K562 (cell line): ENCODE results near the gene SELENOO. TPM values are rescaled to one million over a fixed set of nuclear protein-coding genes. Genes with fewer than 3 reads are reported as not detected.

Experiments
- ATAC-seq: fragments of 200-7000 bp; cut with Tn5 transposase; 3 replicates; pipeline ENCODE4 v1.9.1; 2020; ENCODE audit warnings: moderate library complexity
- BruUV-seq: library from RNA; stranded (reverse); fragments of 400-500 nt; replicated peaks from 2 replicates; lab custom pipeline; 2021; lab: Mats Ljungman, UMichigan
- CTCF ChIA-PET: fragments of 300-600 bp; formaldehyde crosslinking; extraction: SDS; loops from one replicate; lab custom pipeline; 2021; ENCODE audit warnings: low intra/inter-chr PET ratio; lab: Yijun Ruan, JAX
- POLR2A ChIA-PET: fragments of 300-600, 350-650 bp; sonication (Branson Sonifier 250); formaldehyde crosslinking; extraction: SDS; loops from one replicate; lab custom pipeline; 2021; ENCODE audit warnings: antibody characterized with exemption, inconsistent platforms; lab: Yijun Ruan, JAX
- DNase-seq, 4 experiments: peaks; one replicate each; pipeline versions ENCODE4 v3.0.0 to v3.0.0-alpha.2; 2011 to 2018; ENCODE audit warnings: low spot score in 3 of 4, mixed read lengths in 3 of 4; ENCODE audit errors: extremely low read depth in 1 of 4
- FAIRE-seq: peaks from 2 replicates; lab custom pipeline; 2011; peaks lifted over from hg19 to GRCh38; lab: Jason Lieb, UNC
- H2AFZ ChIP-seq: 2 replicates; pipeline ENCODE4 v1.6.0; 2011; ENCODE audit warnings: low read depth, low read length, control low read depth, inconsistent platforms
- H3K27ac ChIP-seq: fragments of 200-600 bp; 3 replicates; pipeline ENCODE4 v1.8.0; 2011; ENCODE audit warnings: low read depth, mild to moderate bottlenecking, control low read depth, inconsistent platforms, low read length, moderate library complexity, mixed read lengths; ENCODE audit errors: extremely low read depth
- H3K27me3 ChIP-seq, 2 experiments: fragments of 300-600 bp in 1 of 2; 2 replicates in 1 of 2; 3 replicates in 1 of 2; pipeline versions ENCODE4 v1.6.0 to v1.8.0; 2011; ENCODE audit warnings: inconsistent platforms in 2 of 2, low read length in 2 of 2, mild to moderate bottlenecking in 1 of 2, mixed read lengths in 1 of 2, moderate library complexity in 1 of 2; ENCODE audit not compliant: control insufficient read depth in 2 of 2, insufficient read depth in 2 of 2
- H3K36me3 ChIP-seq: fragments of 300-600 bp; 3 replicates; pipeline ENCODE4 v1.8.0; 2011; ENCODE audit warnings: mild to moderate bottlenecking, low read length, inconsistent platforms; ENCODE audit not compliant: control insufficient read depth, insufficient read depth
- H3K4me1 ChIP-seq, 2 experiments: fragments of 200-600 bp in 1 of 2; replicated peaks in 1 of 2; 2 replicates in 1 of 2; 3 replicates in 1 of 2; pipeline versions ENCODE4 v1.5.1 to v1.8.0; 2011; ENCODE audit warnings: inconsistent platforms in 2 of 2, low read length in 2 of 2, mild to moderate bottlenecking in 1 of 2, mixed read lengths in 1 of 2, moderate library complexity in 1 of 2; ENCODE audit not compliant: control insufficient read depth in 2 of 2, insufficient read depth in 2 of 2
- H3K4me2 ChIP-seq: 2 replicates; pipeline ENCODE4 v1.6.1; 2011; ENCODE audit warnings: low read length, control low read depth, inconsistent platforms, mixed read lengths; ENCODE audit not compliant: insufficient read depth
- H3K4me3 ChIP-seq: fragments of 200-600 bp; sonication (generic), shearing (Covaris generic); 2 replicates; pipeline ENCODE4 v1.5.1; 2016; ENCODE audit warnings: control low read depth, inconsistent platforms
- H3K79me2 ChIP-seq: fragments of 200-600 bp; 3 replicates; pipeline ENCODE4 v1.8.0; 2011; ENCODE audit warnings: low read length, inconsistent platforms; ENCODE audit not compliant: control insufficient read depth, insufficient read depth
- H3K9ac ChIP-seq, 2 experiments: 2 replicates each; pipeline versions ENCODE4 v1.6.0 to v1.6.1; 2011; ENCODE audit warnings: low read depth in 2 of 2, low read length in 2 of 2, control low read depth in 1 of 2, inconsistent platforms in 1 of 2, mild to moderate bottlenecking in 1 of 2, mixed read lengths in 1 of 2; ENCODE audit not compliant: insufficient read depth in 1 of 2
- H3K9me1 ChIP-seq: one replicate; pipeline ENCODE4 v1.6.0; 2011; ENCODE audit warnings: inconsistent platforms, mild to moderate bottlenecking, low read length, moderate library complexity; ENCODE audit not compliant: control insufficient read depth, insufficient read depth
- H3K9me3 ChIP-seq: replicated peaks from 2 replicates; pipeline ENCODE4 v1.5.1; 2011; ENCODE audit warnings: low read depth, low read length, inconsistent platforms; ENCODE audit not compliant: control insufficient read depth, insufficient read depth
- H4K20me1 ChIP-seq: replicated peaks from 2 replicates; pipeline ENCODE4 v1.6.1; 2011; ENCODE audit warnings: low read length, inconsistent platforms, mixed read lengths; ENCODE audit not compliant: control insufficient read depth, insufficient read depth
- ESRRB ChIP-seq: fragments of 250-450 bp; sonication (Bioruptor Pico); IDR thresholded peaks from 2 replicates; pipeline ENCODE4 v1.5.0; 2020; ENCODE audit warnings: mild to moderate bottlenecking, moderate library complexity, borderline replicate concordance
- SPI1 ChIP-seq: IDR thresholded peaks from 2 replicates; pipeline ENCODE4 v1.6.1; 2011; ENCODE audit warnings: low read depth, low read length, control low read depth, borderline replicate concordance
- WGBS: fragments of 100-300 bp; shearing (Covaris generic); methylation state at CpG from one replicate; pipeline ENCODE4 v1.1.6; 2016; ENCODE audit warnings: low coverage, mixed read lengths; ENCODE audit not compliant: insufficient coverage; ENCODE audit errors: missing lambda C conversion rate; 5-methylcytosine and 5-hydroxymethylcytosine counted together
- in situ Hi-C: fragments of 300-500 bp; cut with MboI; formaldehyde crosslinking; loops from 4 replicates; pipeline ENCODE4 v1.15.0; 2018; ENCODE audit warnings: inconsistent platforms, mixed read lengths
- intact Hi-C: fragments of 100-400 bp; cut with micrococcal nuclease; formaldehyde crosslinking; loops from 2 replicates; pipeline ENCODE4 v1.14.2; 2022
- polyA plus RNA-seq, 8 experiments: library from polyadenylated mRNA; depleted of rRNA in 4 of 8; stranded (reverse) in 5 of 8; unstranded in 3 of 8; fragments of >200 nt; fragmentation: Nextera tagmentation in 2 of 8; fragmentation: Illumina TruSeq in 1 of 8; extraction: Ambion mirVana in 2 of 8; extraction: Trizol in 1 of 8; gene quantifications; 2 replicates each; pipeline versions ENCODE4 v1.2.1 to v1.2.3, GENCODE V29; 2011 to 2014; ENCODE audit warnings: inconsistent platforms in 1 of 8, missing spikeins in 1 of 8
- total RNA-seq, 7 experiments: library from RNA; depleted of rRNA in 6 of 7; stranded (reverse); fragments of >200 nt in 6 of 7; fragmentation: Illumina TruSeq in 2 of 7; extraction: Trizol in 2 of 7; gene quantifications; 2 replicates each; pipeline versions ENCODE4 v1.2.1 to v1.2.3, GENCODE V29; 2011 to 2021; ENCODE audit warnings: low replicate concordance in 1 of 7
- TF ChIP-seq, protein P1 (sequence below): sonication (generic); formaldehyde crosslinking; IDR thresholded peaks from 2 replicates; pipeline ENCODE4 v1.8.1; 2023; ENCODE audit warnings: mild to moderate bottlenecking, missing genetic modification reagents

Gene SELENOO
- total and polyA plus RNA-seq, 9 of the 15 experiments (the other 6 are each of a cell fraction or from before 2014, with no cell fraction given), result 0.37 to 24.9 (median 8.3) TPM

DNA sequence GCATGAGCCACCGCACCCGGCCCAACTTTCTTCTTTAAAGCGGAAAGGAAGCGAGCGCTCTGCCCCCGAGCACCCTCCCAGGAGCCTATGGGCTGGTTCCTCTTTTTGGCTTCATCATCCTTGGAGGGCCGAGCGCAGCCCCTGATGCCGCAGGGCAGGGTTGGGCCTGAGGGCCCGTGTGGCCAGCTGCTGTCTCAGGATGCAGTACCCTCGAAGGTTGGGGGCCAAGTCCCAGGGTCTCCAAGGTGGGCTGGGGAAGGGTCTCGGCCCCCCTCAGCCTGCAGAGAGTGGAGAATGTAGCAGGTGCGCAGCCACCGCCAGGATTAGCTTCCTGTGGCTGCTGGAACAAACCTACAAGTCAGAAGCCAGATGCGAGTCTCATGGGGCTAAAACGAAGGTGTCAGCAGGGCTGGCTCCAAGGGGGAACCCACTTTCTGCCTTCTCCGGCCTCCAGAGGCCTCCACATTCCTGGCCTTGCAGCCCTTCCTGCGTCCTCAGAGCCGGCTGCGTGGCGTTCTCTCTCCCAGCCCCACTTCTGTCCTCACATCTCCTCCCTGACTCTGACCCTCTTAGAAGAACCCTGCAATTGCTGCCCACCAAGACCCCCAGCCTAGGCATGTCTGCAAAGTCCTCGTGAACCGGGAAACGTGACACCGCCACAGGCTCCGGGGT, 27.4 kb upstream of the SELENOO start:
- peak overlapping the region in 1 of 2 experiments; percentile 26; a peak in 1 of 4 replicates for H3K9ac ChIP-seq
- TF ChIP-seq ESRRB (CRISPR knock-in tag) (no peak), SPI1 (0 out of 2 replicates have a peak, but pooled peaks have one; percentile 23)
- TF ChIP-seq, protein P1, sequence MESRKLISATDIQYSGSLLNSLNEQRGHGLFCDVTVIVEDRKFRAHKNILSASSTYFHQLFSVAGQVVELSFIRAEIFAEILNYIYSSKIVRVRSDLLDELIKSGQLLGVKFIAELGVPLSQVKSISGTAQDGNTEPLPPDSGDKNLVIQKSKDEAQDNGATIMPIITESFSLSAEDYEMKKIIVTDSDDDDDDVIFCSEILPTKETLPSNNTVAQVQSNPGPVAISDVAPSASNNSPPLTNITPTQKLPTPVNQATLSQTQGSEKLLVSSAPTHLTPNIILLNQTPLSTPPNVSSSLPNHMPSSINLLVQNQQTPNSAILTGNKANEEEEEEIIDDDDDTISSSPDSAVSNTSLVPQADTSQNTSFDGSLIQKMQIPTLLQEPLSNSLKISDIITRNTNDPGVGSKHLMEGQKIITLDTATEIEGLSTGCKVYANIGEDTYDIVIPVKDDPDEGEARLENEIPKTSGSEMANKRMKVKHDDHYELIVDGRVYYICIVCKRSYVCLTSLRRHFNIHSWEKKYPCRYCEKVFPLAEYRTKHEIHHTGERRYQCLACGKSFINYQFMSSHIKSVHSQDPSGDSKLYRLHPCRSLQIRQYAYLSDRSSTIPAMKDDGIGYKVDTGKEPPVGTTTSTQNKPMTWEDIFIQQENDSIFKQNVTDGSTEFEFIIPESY (CRISPR knock-in tag), result 0 out of 2 replicates have a peak, but pooled peaks have one; percentile 32
- no peak overlapping the region for H3K27ac ChIP-seq
- DNase-seq (no peak), FAIRE-seq (no peak), ATAC-seq (no peak)
- peaks cover 10 to 62% of the 10 kb centered on the region in 2 experiments; a peak in 4 of 5 replicates for H3K4me1 ChIP-seq
- CTCF ChIA-PET, result no interaction called here
- BruUV-seq, result no TSS peak
- no peak overlapping the region for H3K4me2 ChIP-seq
- WGBS, result 56% methylated on average over 14 of the region's 26 CpGs
- intact Hi-C loops, result no loop called here
- H3K9me1 ChIP-seq, result no peaks in the 10 kb centered on the region
- H4K20me1 ChIP-seq, result no peaks in the 10 kb centered on the region
- H3K36me3 ChIP-seq, result no peaks in the 10 kb centered on the region
- POLR2A ChIA-PET, result interaction anchor here (1.1 kb wide), 1 partner anchor 13 kb away, joined by 3 read pairs; no protein-coding TSS in a partner anchor
- no peak overlapping the region for H3K4me3 ChIP-seq
- H3K27me3 ChIP-seq, result no peaks in the 10 kb centered on the region
- H3K79me2 ChIP-seq, result no peaks in the 10 kb centered on the region
- H3K9me3 ChIP-seq, result no peaks in the 10 kb centered on the region
- no peak overlapping the region for H2AFZ ChIP-seq
- in situ Hi-C loops, result no loop called here
